Skeletal muscle satellite cell (primary cell): ENCODE data around the gene FTSJ3.
A peak's percentile ranks its signal among the peaks of the same experiment; 100 is the strongest.

ENCODE experiments used
- H3K27me3 ChIP-seq: 2 replicates; pipeline ENCODE4 v1.7.0; 2013; ENCODE audit warnings: low read length; ENCODE audit not compliant: control insufficient read depth, insufficient read depth
- H3K36me3 ChIP-seq: 2 replicates; pipeline ENCODE4 v1.7.0; 2013; ENCODE audit warnings: mild to moderate bottlenecking, control low read depth, low read length; ENCODE audit not compliant: insufficient read depth
- H3K4me1 ChIP-seq: 2 replicates; pipeline ENCODE4 v1.7.0; 2013; ENCODE audit warnings: low read length; ENCODE audit not compliant: control insufficient read depth, insufficient read depth
- H3K4me2 ChIP-seq: 2 replicates; pipeline ENCODE4 v1.7.0; 2013; ENCODE audit warnings: mild to moderate bottlenecking, low read length
- H3K4me3 ChIP-seq: 2 replicates; pipeline ENCODE4 v1.7.0; 2013; ENCODE audit warnings: low read length
- H3K9ac ChIP-seq: 2 replicates; pipeline ENCODE4 v1.7.0; 2013; ENCODE audit warnings: mild to moderate bottlenecking, low read depth, low read length, moderate library complexity
- H3K9me3 ChIP-seq: replicated peaks from 2 replicates; pipeline ENCODE4 v1.7.0; 2013; ENCODE audit warnings: mild to moderate bottlenecking, control low read depth, low read length

Gene FTSJ3

DNA sequence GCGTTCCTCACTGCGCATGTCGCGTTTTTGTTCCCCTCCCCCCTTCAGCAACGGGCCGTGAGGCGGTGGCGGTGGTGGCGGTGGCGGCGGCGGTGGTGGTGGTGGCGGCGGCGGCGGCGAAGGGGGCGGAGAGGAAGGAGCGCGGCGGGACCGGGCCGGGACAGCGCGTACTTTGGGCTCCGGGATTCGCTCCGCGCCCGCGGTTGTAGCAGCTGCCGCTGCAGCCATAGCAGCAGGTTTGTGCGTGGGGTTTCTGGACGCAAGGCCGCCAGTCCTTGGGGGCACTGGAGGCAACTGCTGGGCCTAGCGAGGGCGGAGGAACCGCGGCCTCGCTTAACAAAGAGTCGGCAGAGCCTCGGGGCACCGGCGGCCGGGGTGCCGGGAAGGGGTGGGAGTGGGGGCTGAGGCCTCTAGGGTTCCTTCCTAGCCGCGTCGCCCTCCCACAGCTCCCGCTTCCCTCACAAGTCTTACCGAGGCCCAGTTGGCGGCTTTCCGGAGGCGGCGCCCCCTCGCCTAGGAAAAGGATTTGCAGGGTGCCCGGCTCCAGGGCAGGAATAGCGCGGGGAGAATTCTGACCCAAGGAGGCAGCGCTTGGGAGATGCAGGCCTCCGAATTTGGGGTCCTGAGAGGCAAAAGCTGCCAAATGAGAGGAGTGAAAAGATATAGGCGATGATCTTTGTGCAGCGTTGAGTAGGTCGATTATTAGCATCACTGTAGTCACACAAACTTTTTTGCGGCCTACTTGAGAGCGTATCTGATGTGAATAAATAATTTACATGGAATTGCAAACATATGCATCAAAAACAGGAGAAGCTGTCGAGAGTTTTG is 53.1 kb downstream of the FTSJ3 start, which contains the start of gene DDX42:
Gene DDX42, plus strand, starts transcription at position 30 of the 828 bp plus-strand sequence. CDS start 12,880 bp downstream, outside the sequence.
- H3K4me2 ChIP-seq = peak within 1 kb of the TSS; percentile 99
- H3K4me3 ChIP-seq = peak within 1 kb of the TSS; percentile 88
- no peaks in the 10 kb centered on the region for H3K27me3 ChIP-seq
- peak within 1 kb of the TSS; percentile 92 for H3K9ac ChIP-seq
- no peaks in the 10 kb centered on the region for H3K9me3 ChIP-seq
- H3K36me3 ChIP-seq = peaks cover 16% of the 10 kb centered on the region
- H3K4me1 ChIP-seq = peaks cover 15% of the 10 kb centered on the region

DNA sequence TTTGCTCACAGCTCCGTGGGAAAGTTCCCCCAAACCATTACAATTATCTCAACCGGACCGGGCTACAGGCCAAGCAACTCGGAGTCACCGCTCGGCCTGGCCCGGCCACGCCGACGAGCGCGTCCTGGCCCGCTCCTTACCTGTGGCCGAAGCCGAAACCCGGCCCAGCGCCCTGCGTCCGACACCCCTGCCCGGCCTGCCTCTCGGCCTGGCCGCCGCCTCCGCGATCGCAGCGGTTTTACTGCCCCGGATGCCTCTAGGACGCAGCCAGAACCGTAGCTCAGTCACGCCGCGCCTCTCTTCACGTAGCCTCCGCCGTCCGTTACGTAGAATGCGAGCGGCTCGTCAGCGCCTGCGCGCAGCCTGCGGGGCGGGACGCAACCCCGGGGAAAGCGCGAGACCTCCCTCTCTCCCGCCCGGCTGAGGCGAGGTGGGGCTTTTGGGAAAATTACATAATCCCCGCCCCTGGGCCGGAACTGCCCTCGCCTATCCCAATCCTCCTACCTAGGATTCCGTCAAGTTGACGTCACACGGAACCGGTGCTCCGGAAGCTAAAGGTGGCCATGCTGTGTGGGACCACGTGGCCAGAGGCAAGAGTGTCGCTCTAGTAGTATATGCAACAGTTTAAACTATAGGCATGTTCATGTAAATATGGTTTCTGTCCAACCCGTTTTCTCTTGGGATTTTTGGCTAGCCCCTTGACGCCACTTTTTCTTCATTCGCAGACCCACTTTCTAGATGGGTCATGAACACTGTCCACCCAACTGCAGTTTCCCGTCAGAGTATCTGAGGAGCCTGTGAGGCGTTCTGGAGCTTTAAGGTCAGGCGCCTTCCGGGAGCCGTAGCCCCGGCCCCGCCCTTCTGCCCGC is 54.0 kb downstream of the FTSJ3 start, which contains the start of gene CCDC47:
Gene CCDC47, minus strand, starts transcription at position 326 of the 869 bp plus-strand sequence. CDS start 7,422 bp downstream, outside the sequence.
- H3K4me2 ChIP-seq = peak within 1 kb of the TSS; percentile 99
- peak within 1 kb of the TSS; percentile 92 for H3K9ac ChIP-seq
- peak within 1 kb of the TSS; percentile 88 for H3K4me3 ChIP-seq
- no peaks in the 10 kb centered on the region for H3K9me3 ChIP-seq
- H3K27me3 ChIP-seq = no peaks in the 10 kb centered on the region
- H3K36me3 ChIP-seq = peaks cover 10% of the 10 kb centered on the region
- peaks cover 15% of the 10 kb centered on the region for H3K4me1 ChIP-seq

DNA sequence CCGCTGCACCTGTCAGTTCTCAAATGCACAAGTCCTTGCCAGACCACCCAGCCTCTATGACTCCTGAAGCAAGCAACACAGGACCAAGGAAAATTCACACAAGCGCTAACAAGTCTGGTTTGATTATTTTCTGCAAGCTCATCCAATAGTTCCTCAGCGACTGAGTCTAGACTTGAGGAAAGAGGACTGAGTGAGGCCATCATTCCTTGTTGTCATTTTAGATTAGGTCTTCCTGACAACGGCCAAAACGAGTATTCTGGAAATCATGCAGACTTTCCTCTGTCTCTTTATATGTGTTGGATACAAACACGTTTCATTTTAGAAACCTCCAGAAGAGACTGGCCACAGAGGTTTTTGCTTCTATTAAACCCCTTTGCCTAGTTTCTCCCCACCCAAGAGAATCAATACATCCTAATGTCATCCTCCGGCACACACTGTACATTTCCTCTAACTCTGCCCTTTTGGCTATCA is 54.6 kb downstream of the FTSJ3 start:
- no peaks in the 10 kb centered on the region for H3K27me3 ChIP-seq
- peak overlapping the region; percentile 88 for H3K4me3 ChIP-seq
- no peaks in the 10 kb centered on the region for H3K9me3 ChIP-seq
- H3K4me1 ChIP-seq = peaks cover 15% of the 10 kb centered on the region
- peak overlapping the region; percentile 92 for H3K9ac ChIP-seq
- peaks cover 4% of the 10 kb centered on the region for H3K36me3 ChIP-seq
- H3K4me2 ChIP-seq = peak overlapping the region; percentile 99
